Keratinocyte (primary cell): ENCODE measurements around the gene NUFIP2. TPM values are rescaled to one million over a fixed set of nuclear protein-coding genes. Genes with fewer than 3 reads are reported as not detected.

Source experiments
- DNase-seq: peaks from one replicate; pipeline ENCODE4 v3.0.0-alpha.2; 2011; ENCODE audit warnings: low read depth, missing footprints, low spot score
- FAIRE-seq: peaks from 2 replicates; lab custom pipeline; 2011; peaks lifted over from hg19 to GRCh38; lab: Jason Lieb, UNC
- H2AFZ ChIP-seq: 2 replicates; pipeline ENCODE4 v1.6.0; 2012; ENCODE audit warnings: low read length, control low read depth, inconsistent platforms; ENCODE audit not compliant: control insufficient read depth
- H3K27ac ChIP-seq: 2 replicates; pipeline ENCODE4 v1.5.1; 2011; ENCODE audit warnings: low read length; ENCODE audit not compliant: control insufficient read depth, insufficient read depth
- H3K27me3 ChIP-seq: 3 replicates; pipeline ENCODE4 v1.6.0; 2011; ENCODE audit warnings: low read length; ENCODE audit not compliant: control insufficient read depth, insufficient read depth; ENCODE audit errors: extremely low read depth
- H3K36me3 ChIP-seq, 2 experiments: 2 replicates in 1 of 2; 3 replicates in 1 of 2; pipeline ENCODE4 v1.5.1; 2011; ENCODE audit warnings: low read length in 2 of 2, mild to moderate bottlenecking in 1 of 2; ENCODE audit not compliant: control insufficient read depth in 2 of 2, insufficient read depth in 2 of 2; ENCODE audit errors: extremely low read depth in 1 of 2
- H3K4me1 ChIP-seq: 3 replicates; pipeline ENCODE4 v1.5.1; 2011; ENCODE audit warnings: low read length; ENCODE audit not compliant: control insufficient read depth, insufficient read depth; ENCODE audit errors: extremely low read depth
- H3K4me2 ChIP-seq: 3 replicates; pipeline ENCODE4 v1.6.0; 2011; ENCODE audit warnings: low read depth, low read length; ENCODE audit not compliant: control insufficient read depth, insufficient read depth; ENCODE audit errors: extremely low read depth
- H3K4me3 ChIP-seq, 3 experiments: fragments of 200-600 bp in 1 of 3; sonication (generic) in 1 of 3; 2 replicates in 2 of 3; 3 replicates in 1 of 3; pipeline ENCODE4 v1.5.1; 2011 to 2016; ENCODE audit warnings: low read length in 3 of 3, mild to moderate bottlenecking in 3 of 3, control low read depth in 2 of 3, inconsistent platforms in 1 of 3, low read depth in 1 of 3, mixed read lengths in 1 of 3, mixed run types in 1 of 3, moderate library complexity in 1 of 3; ENCODE audit not compliant: control insufficient read depth in 2 of 3, insufficient read depth in 2 of 3; ENCODE audit errors: extremely low read depth in 1 of 3
- H3K79me2 ChIP-seq: 2 replicates; pipeline ENCODE4 v1.6.0; 2012; ENCODE audit warnings: low read length; ENCODE audit not compliant: control insufficient read depth, insufficient read depth
- H3K9ac ChIP-seq: 3 replicates; pipeline ENCODE4 v1.6.0; 2011; ENCODE audit warnings: low read length; ENCODE audit not compliant: control insufficient read depth, insufficient read depth; ENCODE audit errors: extremely low read depth
- H3K9me1 ChIP-seq: 3 replicates; pipeline ENCODE4 v1.6.0; 2011; ENCODE audit warnings: low read length; ENCODE audit not compliant: control insufficient read depth, insufficient read depth; ENCODE audit errors: extremely low read depth
- H3K9me3 ChIP-seq: 2 replicates; pipeline ENCODE4 v1.5.1; 2012; ENCODE audit warnings: low read depth, low read length; ENCODE audit not compliant: control insufficient read depth
- H4K20me1 ChIP-seq: 3 replicates; pipeline ENCODE4 v1.6.0; 2011; ENCODE audit warnings: low read length; ENCODE audit not compliant: control insufficient read depth, insufficient read depth; ENCODE audit errors: extremely low read depth
- CTCF ChIP-seq, 3 experiments: IDR thresholded peaks in 1 of 3; conservative IDR thresholded peaks in 1 of 3; optimal IDR thresholded peaks in 1 of 3; 2 replicates in 2 of 3; 3 replicates in 1 of 3; pipeline versions ENCODE3 to v1.5.1; 2011; ENCODE audit warnings: low read length in 3 of 3, mild to moderate bottlenecking in 3 of 3, moderate library complexity in 2 of 3, control low read depth in 1 of 3, inconsistent platforms in 1 of 3; ENCODE audit not compliant: insufficient read depth in 2 of 3; ENCODE audit errors: extremely low read depth in 1 of 3
- EZH2 ChIP-seq: IDR thresholded peaks from one replicate; pipeline ENCODE4 v1.6.1; 2012; ENCODE audit warnings: inconsistent platforms, mild to moderate bottlenecking, low read length, moderate library complexity
- dilution Hi-C: fragments of 300-500 bp; cut with MboI; formaldehyde crosslinking; loops from one replicate; pipeline ENCODE4 v1.7.0; 2020; ENCODE audit warnings: low sequenced_read_pairs; ENCODE audit not compliant: extremely low pct_ligation_motif_present
- polyA plus RNA-seq, 5 experiments: library from polyadenylated mRNA; depleted of rRNA in 3 of 5; stranded (reverse) in 3 of 5; stranded (forward) in 1 of 5; unstranded in 1 of 5; fragments of >200 nt; gene quantifications; 1 replicate in 1 of 5; 2 replicates in 3 of 5; 3 replicates in 1 of 5; pipeline versions ENCODE4 v1.2.1 to v1.2.3, GENCODE V29; 2011 to 2012; ENCODE audit warnings: missing spikeins in 2 of 5, low read depth in 1 of 5, low replicate concordance in 1 of 5

The NUFIP2 gene
- polyA plus RNA-seq, 1 donor (not counting 4 experiments of a cell fraction or from before 2014, with no cell fraction given): 22.0 TPM

DNA sequence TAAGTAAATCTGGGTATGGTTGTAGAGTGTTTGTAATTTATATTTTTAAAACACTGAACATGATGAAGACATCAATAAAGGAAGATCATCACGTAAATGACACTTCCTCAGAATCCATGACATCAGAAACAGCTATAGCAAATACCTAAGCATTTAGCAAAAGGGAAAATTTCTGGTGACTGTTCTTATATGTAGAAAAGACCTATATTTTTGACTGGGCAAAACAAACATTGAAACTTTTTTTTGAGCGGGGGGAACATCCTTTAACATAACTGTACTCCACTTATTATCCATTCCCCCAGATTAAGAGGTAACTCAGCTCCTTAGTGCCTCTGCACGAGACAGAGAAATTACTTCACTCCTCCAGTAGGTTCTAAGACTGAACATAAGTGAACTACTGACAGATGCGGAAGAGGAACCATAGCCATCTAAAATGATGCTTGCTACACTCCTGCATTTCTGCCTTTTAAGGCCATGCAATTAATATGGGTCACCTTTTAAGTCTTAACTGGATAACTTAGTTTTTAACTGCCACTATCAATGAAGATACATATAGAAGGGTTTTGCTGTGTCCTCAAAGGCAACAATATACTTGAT lies 37.9 kb downstream of the NUFIP2 start:
- Histone ChIP-seq H3K79me2 (peaks cover 9% of the 10 kb centered on the region), H3K9me1 (peaks cover 2% of the 10 kb centered on the region), H3K4me2 (no peak overlapping the region), H3K9ac (no peak overlapping the region), H2AFZ (no peak overlapping the region), H4K20me1 (no peaks in the 10 kb centered on the region), H3K9me3 (no peaks in the 10 kb centered on the region), H3K36me3 (peaks cover 2 to 19% of the 10 kb centered on the region in 2 experiments), H3K4me3 (no peak overlapping the region), H3K4me1 (peaks cover 10% of the 10 kb centered on the region), H3K27me3 (no peaks in the 10 kb centered on the region), H3K27ac (no peak overlapping the region)
- TF ChIP-seq CTCF (optimal IDR thresholded peaks at IDR 0.05 in 1 of 3, IDR thresholded peaks at IDR 0.05 in 1 of 3, conservative IDR thresholded peaks at IDR 0.05 in 1 of 3; ENCODE audit: extremely low read depth in 1 of 3, insufficient read depth in 2 of 3, low read length in 3 of 3) (no peak), EZH2 (no peak)
- dilution Hi-C loops: no loop called here
- DNase-seq (no peak), FAIRE-seq (no peak)

DNA sequence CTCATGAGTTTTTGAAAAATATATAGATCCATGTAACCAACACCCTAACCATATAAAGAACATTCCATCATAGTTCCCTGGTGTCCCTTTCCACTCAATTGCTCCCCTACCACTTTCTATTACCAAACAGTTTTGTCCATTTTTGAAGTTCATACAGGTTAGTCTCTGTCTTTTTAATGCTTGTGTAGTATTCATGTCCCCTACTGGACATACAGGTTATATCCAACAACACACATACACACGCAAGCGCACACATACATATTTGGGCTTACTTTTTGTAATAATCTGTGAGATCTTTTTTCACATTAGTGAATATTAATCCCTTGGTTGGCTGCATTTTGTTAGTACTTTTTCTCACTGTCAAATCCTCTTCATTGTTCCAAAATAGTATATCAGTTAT lies 40.9 kb downstream of the NUFIP2 start:
- H3K4me1 ChIP-seq: peaks cover 7% of the 10 kb centered on the region
- H3K79me2 ChIP-seq: no peaks in the 10 kb centered on the region
- H2AFZ ChIP-seq: no peak overlapping the region
- no peak overlapping the region for H3K9ac ChIP-seq
- no peaks in the 10 kb centered on the region for H4K20me1 ChIP-seq
- DNase-seq (no peak), FAIRE-seq (no peak)
- no peak overlapping the region for H3K4me3 ChIP-seq
- H3K4me2 ChIP-seq: no peak overlapping the region
- peaks cover 0 to 5% of the 10 kb centered on the region in 2 experiments for H3K36me3 ChIP-seq
- no peak overlapping the region for H3K27ac ChIP-seq
- dilution Hi-C loops: no loop called here
- H3K27me3 ChIP-seq: no peaks in the 10 kb centered on the region
- no peaks in the 10 kb centered on the region for H3K9me1 ChIP-seq
- TF ChIP-seq EZH2 (no peak), CTCF (optimal IDR thresholded peaks at IDR 0.05 in 1 of 3, IDR thresholded peaks at IDR 0.05 in 1 of 3, conservative IDR thresholded peaks at IDR 0.05 in 1 of 3; ENCODE audit: extremely low read depth in 1 of 3, insufficient read depth in 2 of 3, low read length in 3 of 3) (no peak)
- no peaks in the 10 kb centered on the region for H3K9me3 ChIP-seq
